Activated naive CD4-positive, alpha-beta T cell treated with anti-CD3 and anti-CD28 coated beads, Interleukin-2, amount 50 U/mL, for 16 hours (primary cell): ENCODE results near the gene CCL2.

ENCODE experiments used
- DNase-seq: peaks from one replicate; pipeline ENCODE4 v3.0.0-alpha.2; 2020

CCL2 gene

DNA sequence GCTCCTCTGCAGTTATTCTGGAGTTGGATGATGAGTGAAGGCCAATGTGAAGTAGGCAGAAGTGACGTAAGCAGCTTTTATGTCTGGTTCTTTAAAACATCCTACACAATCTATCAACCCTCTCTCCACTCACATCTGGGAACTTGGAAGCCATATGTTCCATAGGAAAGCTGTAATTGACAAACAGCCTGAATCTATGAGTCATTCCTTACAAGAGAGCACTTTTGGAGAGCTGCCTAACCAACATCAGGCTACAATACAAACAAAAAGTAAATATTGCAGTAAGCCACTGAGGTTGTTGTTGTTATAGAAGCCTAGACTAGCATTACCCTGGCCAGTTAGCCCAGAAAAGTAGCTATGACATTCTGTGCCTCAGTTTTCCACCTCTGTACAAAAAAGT lies 20.8 kb downstream of the CCL2 start:
- no peak for DNase-seq

DNA sequence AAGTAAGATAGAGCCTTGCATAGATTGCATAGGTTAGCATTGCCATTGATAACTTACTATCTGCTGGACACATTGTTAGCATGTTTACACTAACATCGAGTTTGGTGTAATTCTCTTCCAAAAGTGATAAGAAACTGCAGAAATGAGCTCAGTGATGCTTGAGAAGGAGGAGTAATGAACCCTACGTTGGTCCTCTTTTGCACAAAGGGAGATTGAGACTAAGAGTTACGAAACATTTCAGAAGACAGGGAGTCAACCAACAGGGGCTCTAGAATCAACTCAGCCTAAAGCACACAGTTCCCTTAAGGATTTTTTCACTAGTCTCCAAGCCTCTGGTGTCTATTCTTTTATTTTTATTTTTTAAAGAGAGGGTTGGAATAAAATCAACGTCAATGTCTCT lies 21.7 kb downstream of the CCL2 start:
- no peak for DNase-seq

DNA sequence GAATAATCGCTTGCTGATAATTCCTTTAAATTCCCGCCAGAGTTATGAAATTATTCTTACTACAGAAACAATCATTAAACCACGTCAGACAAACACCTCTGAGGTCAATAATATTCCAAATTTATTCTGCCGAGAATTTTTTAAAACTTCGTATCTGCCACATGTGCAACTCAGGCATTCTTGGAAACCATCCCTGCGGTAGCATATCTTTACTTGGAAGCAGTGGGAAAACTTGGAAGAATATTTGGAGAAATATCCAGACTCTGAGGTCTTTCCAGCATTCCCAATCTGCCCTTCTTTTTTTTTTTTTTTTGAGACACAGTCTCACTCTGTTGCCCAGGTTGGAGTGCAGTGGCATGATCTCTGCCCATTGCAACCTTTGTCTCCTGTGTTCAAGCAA lies 28.5 kb downstream of the CCL2 start:
- DNase-seq: no peak

DNA sequence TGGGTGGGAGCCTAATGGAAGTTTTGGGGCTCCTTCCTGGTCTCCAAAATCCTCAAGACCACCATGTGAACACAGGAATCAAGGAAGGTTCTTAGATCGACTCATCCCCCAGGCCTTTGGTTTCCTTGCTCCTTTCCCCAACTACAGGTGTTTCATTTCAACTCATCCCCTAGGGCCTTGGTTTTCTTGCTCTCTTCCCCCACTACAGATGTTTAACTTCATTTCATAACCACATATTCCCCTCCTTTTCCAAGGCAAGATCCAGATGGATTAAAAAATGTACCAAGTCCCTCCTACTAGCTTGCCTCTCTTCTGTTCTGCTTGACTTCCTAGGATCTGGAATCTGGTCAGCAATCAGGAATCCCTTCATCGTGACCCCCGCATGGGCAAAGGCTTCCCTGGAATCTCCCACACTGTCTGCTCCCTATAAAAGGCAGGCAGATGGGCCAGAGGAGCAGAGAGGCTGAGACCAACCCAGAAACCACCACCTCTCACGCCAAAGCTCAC lies 30.3 kb downstream of the CCL2 start, which contains the start of gene CCL11:
CCL11 (plus strand) TSS at position 457 of the 507 bp plus-strand sequence. CDS start 67 bp downstream, outside the sequence.
- no peak for DNase-seq

DNA sequence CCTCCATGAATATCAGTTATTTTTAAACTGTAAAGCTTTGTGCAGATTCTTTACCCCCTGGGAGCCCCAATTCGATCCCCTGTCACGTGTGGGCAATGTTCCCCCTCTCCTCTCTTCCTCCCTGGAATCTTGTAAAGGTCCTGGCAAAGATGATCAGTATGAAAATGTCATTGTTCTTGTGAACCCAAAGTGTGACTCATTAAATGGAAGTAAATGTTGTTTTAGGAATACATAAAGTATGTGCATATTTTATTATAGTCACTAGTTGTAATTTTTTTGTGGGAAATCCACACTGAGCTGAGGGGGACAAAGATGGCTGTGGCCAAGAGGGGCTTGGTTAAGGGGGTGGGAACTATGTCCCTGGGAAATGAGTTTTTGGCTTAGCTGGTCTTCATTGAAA lies 32.8 kb downstream of the CCL2 start:
- no peak for DNase-seq

DNA sequence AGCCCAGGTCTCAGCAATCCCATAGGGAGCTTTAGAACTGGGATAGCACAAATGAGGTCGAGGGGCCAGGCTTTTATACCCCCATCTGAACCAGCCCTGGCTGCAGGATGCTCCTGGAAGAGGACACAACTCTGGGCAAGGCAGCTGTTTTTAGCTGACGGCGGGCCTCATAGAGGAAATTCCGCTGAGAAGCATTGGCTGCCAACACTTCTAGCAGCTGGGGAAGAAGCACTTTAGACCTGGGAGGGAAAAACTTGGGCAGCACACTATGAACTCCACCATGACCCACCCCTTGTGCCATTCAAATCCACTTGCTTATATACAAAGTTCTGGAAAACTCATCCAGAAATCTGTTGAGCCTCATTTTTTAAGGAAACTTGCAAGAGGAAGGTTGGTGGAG lies 35.5 kb downstream of the CCL2 start:
- no peak for DNase-seq

DNA sequence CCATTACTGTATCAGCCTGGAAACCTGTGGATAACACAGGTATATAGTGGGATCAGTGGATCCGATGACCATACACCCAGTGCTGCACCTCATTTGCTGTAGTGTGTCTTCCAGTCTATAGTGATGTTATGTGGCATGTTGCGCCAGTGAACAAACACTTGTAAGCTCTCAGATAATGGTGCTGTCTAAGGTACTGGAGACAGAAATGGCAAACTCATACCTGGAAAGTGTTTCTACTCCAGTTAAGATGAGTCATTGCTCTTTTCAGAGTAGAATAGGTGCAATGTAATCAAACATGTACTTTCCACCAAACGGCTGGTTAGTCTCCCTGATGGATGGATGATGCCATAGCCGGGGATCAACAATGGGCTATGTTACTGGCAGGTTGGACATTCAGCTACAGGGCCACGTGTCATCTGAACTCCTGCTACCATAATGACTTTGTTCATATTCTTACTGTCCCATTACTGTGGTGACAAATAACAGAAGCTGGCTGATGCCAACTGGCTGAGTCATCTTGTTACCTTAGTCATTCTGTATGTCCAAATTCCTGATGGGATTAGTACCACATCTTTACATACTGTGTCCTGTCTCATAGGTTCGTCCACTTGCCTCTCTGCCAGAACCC lies 36.8 kb downstream of the CCL2 start:
- DNase-seq: no peak

DNA sequence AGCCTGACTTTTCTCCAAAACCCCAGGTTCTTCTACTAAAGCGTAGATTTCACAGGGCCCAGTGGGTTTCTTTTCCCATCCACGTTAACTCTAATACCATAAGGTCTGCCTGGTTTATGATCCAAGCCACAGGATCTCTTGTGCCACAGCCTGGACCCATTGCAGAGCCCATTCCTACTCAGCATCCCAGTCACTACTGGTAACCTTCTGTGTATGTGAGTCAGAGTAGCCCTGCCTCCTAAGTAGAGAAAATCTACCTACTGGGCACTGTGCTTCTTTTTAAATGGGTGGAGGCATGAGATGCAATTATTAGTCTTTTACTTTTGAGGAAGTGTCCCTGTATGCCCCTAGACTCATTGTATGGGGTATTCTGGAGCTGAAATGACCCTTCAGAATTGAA lies 43.9 kb downstream of the CCL2 start:
- DNase-seq: no peak

DNA sequence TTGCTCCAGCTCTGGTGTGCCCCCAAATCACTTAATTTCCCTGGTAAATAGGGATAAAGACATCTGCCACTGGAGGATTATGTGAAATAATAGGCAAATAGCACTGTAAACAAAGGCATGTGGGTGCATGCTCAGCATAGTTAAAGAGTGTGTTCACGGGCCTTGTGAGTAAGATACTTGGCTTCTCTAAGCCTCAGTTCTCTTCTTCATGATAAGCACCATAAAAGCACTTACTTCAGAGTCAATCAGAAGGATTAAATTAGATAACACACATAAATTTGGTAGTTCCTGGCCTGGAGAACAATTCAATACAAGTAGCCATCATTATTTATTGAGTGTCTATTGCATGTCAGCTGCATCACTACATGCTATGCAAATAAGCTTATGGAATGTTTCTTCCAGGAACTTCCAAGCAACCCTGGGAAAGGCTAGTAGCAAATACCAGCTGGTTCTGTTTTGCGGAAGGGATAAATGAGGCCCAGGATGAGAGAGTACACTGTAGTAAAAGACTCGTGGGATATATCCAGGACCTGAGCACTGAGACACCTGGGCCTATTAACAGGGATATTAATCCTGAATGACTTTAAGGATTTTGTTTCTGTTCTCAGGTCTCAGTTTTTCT lies 45.0 kb downstream of the CCL2 start:
- DNase-seq: no peak

DNA sequence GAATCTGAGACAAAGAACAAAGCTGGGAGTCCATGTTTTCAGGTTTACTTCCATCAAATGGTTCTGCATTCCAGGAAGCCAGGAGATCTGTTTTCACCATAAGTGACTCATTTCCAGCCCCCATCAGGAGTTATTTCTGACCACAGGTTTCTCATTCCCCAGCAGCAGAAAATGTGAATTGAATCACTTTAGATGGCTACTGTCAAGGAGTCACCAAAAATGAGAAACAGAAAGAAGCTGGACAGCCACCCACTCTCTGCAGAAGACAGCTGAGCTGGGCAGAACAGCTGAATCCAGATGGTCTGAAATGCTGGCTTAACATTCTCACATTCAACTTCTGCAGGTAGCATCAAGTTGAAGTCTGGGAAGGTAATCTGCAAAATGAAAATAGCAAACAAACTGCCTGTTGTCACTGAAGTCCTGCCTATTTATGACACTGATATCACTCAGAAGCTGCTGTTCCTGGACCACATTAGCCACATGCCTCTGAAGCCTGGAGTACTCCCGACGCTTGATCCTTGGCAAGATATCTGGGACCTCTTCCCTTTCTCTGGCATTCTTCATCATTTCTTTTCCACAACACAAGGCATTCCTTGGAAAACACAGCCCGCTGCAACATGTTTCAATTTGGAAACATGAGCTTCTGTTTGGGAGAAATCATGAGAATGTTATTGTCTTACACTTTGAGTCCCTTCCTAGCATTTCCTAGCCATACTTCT lies 45.7 kb downstream of the CCL2 start:
- no peak for DNase-seq

DNA sequence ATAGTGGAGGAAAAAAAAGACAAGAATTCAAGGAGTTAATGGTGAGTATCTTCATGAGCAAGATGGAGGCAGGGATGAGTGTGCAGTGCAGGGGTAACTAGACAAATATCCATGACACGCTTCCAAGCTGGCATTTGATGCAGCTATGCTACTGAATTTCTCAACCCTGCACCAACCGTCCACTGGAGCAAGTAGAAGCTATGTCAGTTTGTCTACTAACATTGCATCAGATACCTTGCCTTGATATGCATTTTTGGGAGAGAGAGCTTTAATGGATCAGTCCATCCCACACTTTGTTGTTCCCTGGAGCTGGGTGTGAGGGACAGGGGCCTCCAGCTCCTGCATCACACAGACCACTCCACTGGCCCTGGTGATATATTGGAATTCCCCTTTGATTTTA lies 46.9 kb downstream of the CCL2 start:
- DNase-seq: no peak

DNA sequence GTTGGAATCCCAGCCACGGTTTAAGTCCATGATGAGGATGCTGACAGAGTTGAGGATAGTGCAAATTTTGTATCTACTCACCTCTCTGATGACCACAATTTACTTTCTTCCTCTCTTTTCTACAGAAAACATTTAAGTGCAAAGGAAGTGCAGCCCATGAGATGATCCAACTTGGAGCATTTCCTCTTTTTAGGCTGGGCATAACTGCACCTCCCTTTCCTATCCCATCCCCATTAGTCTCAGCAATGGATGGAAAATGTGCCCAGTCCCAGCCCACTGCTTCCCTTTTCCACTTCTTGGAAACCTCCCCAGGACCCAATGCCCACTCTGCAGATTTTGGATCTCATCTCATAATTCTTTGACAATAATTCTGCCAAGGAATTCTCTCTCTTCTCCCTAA lies 47.6 kb downstream of the CCL2 start:
- DNase-seq: no peak

DNA sequence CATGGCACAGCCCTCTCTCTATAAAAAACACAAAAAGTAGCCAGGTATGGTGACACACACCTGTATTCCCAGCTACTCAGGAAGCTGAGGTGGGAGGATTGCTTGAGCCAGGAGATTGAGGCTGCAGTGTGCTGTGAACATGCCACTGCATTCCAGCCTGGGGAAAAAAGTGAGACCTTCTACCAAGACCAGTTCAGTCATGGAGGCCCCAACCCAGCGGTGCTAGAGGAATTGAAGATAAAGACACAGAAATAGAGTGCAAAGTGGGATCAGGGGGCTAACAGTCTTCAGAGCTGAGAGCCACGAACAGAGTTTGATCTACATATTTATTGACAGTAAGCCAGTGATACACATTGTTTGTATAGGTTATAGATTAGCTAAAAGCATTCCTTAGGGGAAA lies 48.5 kb downstream of the CCL2 start:
- DNase-seq: no peak

DNA sequence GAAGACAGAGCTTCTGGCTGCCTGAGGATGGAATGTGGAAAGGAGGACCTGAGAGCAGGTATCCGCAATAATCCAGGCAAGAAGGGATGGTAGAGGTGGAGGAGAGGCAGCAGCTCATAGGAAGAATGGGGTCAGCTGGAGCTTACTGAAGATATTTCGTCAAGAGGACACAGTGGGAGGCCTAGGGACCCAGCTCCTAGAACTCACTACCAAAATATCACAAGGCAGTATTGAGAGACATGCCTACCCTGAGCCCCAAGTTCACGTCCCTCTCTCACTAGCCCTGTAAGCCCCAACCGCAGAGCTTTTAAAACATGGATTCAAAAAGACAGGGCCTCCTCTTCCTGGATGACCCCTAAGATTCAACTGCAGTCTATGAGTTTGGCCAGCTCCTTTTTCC lies 50.0 kb downstream of the CCL2 start:
- DNase-seq: no peak

DNA sequence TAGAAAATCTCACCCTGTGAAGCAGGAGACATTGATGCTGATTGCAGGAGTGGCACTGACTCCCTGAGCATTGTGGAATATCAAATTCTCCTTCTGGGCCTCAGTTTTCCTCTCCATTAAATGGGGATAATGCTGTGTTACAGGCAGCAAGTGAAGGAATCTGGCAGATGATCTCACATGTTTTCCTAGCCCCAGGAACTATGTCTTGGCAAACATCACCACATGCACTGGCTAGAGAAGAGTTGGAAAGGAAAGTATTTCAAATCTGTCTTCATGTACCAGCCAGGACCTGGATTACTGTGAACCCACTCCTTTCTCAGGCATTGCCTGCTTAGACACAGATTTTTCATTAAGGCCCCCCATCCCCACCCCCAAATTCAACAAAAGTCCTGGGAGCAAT lies 50.5 kb downstream of the CCL2 start:
- no peak for DNase-seq

DNA sequence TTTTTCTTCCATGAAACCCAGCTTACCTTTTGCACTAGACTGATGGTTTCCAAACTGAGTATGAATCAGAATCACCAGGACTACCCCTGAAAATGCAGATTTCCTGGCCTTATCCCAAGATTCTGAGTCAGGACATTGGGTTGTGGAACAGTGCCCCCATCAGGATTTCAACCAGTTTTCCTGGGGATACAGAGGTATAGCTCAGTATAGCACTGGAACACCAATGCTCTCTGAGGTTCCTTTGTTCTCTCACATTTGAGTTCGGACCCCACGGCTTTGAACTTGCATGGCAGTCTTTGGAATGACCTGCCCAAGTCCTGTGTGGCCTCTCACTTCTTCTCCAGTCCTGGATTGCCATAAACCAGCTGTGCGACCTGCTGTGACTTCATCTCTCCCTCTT lies 51.4 kb downstream of the CCL2 start:
- DNase-seq: no peak
